ENCODE measurements around the gene JAM2.

JAM2 gene

GRCh38 chr21:25752416-25752815 is 113.4 kb downstream of the JAM2 start:
- Histone ChIP-seq H3K4me3 (ENCODE audit: low read depth, low read length) (no peak overlapping the region), H3K27ac (ENCODE audit: low read depth, low read length) (no peak overlapping the region), H3K9ac (ENCODE audit: low read length) (no peak overlapping the region), H3K27me3 (ENCODE audit: control insufficient read depth, insufficient read depth, low read length) (no peaks in the 10 kb centered on the region), H3K9me3 (ENCODE audit: control insufficient read depth, insufficient read depth, low read depth, low read length) (no peaks in the 10 kb centered on the region), H3K4me1 (ENCODE audit: control insufficient read depth, insufficient read depth, low read length) (no peaks in the 10 kb centered on the region), H3K36me3 (ENCODE audit: control insufficient read depth, insufficient read depth, low read length) (peaks cover 50% of the 10 kb centered on the region)

GRCh38 chr21:25756190-25756932 is 117.3 kb downstream of the JAM2 start:
- Histone ChIP-seq H3K4me1 (ENCODE audit: control insufficient read depth, insufficient read depth, low read length) (no peaks in the 10 kb centered on the region), H3K9me3 (ENCODE audit: control insufficient read depth, insufficient read depth, low read depth, low read length) (no peaks in the 10 kb centered on the region), H3K4me3 (ENCODE audit: low read depth, low read length) (no peak overlapping the region), H3K36me3 (ENCODE audit: control insufficient read depth, insufficient read depth, low read length) (peaks cover 62% of the 10 kb centered on the region), H3K9ac (ENCODE audit: low read length) (no peak overlapping the region), H3K27me3 (ENCODE audit: control insufficient read depth, insufficient read depth, low read length) (no peaks in the 10 kb centered on the region), H3K27ac (ENCODE audit: low read depth, low read length) (no peak overlapping the region)

GRCh38 chr21:25757531-25757930 is 118.5 kb downstream of the JAM2 start:
- Histone ChIP-seq H3K27ac (ENCODE audit: low read depth, low read length) (no peak overlapping the region), H3K4me1 (ENCODE audit: control insufficient read depth, insufficient read depth, low read length) (no peaks in the 10 kb centered on the region), H3K9me3 (ENCODE audit: control insufficient read depth, insufficient read depth, low read depth, low read length) (no peaks in the 10 kb centered on the region), H3K9ac (ENCODE audit: low read length) (no peak overlapping the region), H3K27me3 (ENCODE audit: control insufficient read depth, insufficient read depth, low read length) (no peaks in the 10 kb centered on the region), H3K36me3 (ENCODE audit: control insufficient read depth, insufficient read depth, low read length) (peaks cover 62% of the 10 kb centered on the region), H3K4me3 (ENCODE audit: low read depth, low read length) (no peak overlapping the region)

- no peaks in the 10 kb centered on the region for H3K27me3 ChIP-seq (ENCODE audit: control insufficient read depth, insufficient read depth, low read length)
- peaks cover 69% of the 10 kb centered on the region for H3K36me3 ChIP-seq (ENCODE audit: control insufficient read depth, insufficient read depth, low read length)
- no peak overlapping the region for H3K4me3 ChIP-seq (ENCODE audit: low read depth, low read length)
- no peak overlapping the region for H3K27ac ChIP-seq (ENCODE audit: low read depth, low read length)
- H3K9me3 ChIP-seq (ENCODE audit: control insufficient read depth, insufficient read depth, low read depth, low read length), result no peaks in the 10 kb centered on the region
- no peaks in the 10 kb centered on the region for H3K4me1 ChIP-seq (ENCODE audit: control insufficient read depth, insufficient read depth, low read length)
- H3K9ac ChIP-seq (ENCODE audit: low read length), result no peak overlapping the region
These were observed 120.5 kb downstream of the JAM2 start for GRCh38 chr21:25759573-25759972.

- Histone ChIP-seq H3K9ac (ENCODE audit: low read length) (no peak overlapping the region), H3K27me3 (ENCODE audit: control insufficient read depth, insufficient read depth, low read length) (no peaks in the 10 kb centered on the region), H3K27ac (ENCODE audit: low read depth, low read length) (no peak overlapping the region), H3K36me3 (ENCODE audit: control insufficient read depth, insufficient read depth, low read length) (peaks cover 69% of the 10 kb centered on the region), H3K4me1 (ENCODE audit: control insufficient read depth, insufficient read depth, low read length) (no peaks in the 10 kb centered on the region), H3K4me3 (ENCODE audit: low read depth, low read length) (no peak overlapping the region), H3K9me3 (ENCODE audit: control insufficient read depth, insufficient read depth, low read depth, low read length) (no peaks in the 10 kb centered on the region)
These were observed 121.0 kb downstream of the JAM2 start for GRCh38 chr21:25760061-25760460.

GRCh38 chr21:25760677-25761076 is 121.6 kb downstream of the JAM2 start:
- H3K36me3 ChIP-seq (ENCODE audit: control insufficient read depth, insufficient read depth, low read length), result peaks cover 75% of the 10 kb centered on the region
- no peaks in the 10 kb centered on the region for H3K4me1 ChIP-seq (ENCODE audit: control insufficient read depth, insufficient read depth, low read length)
- no peak overlapping the region for H3K27ac ChIP-seq (ENCODE audit: low read depth, low read length)
- no peaks in the 10 kb centered on the region for H3K27me3 ChIP-seq (ENCODE audit: control insufficient read depth, insufficient read depth, low read length)
- no peak overlapping the region for H3K9ac ChIP-seq (ENCODE audit: low read length)
- H3K9me3 ChIP-seq (ENCODE audit: control insufficient read depth, insufficient read depth, low read depth, low read length), result no peaks in the 10 kb centered on the region
- H3K4me3 ChIP-seq (ENCODE audit: low read depth, low read length), result no peak overlapping the region

- H3K36me3 ChIP-seq (ENCODE audit: control insufficient read depth, insufficient read depth, low read length), result peaks cover 66% of the 10 kb centered on the region
- H3K4me3 ChIP-seq (ENCODE audit: low read depth, low read length), result no peak overlapping the region
- H3K9me3 ChIP-seq (ENCODE audit: control insufficient read depth, insufficient read depth, low read depth, low read length), result no peaks in the 10 kb centered on the region
- no peak overlapping the region for H3K9ac ChIP-seq (ENCODE audit: low read length)
- H3K27ac ChIP-seq (ENCODE audit: low read depth, low read length), result no peak overlapping the region
- no peaks in the 10 kb centered on the region for H3K27me3 ChIP-seq (ENCODE audit: control insufficient read depth, insufficient read depth, low read length)
- no peaks in the 10 kb centered on the region for H3K4me1 ChIP-seq (ENCODE audit: control insufficient read depth, insufficient read depth, low read length)
These were observed 125.0 kb downstream of the JAM2 start for GRCh38 chr21:25764065-25764464.

Measured in HUES6 (cell line).